ENCODE data around the gene FALEC.

FALEC gene

GRCh38 chr1:150535511-150536287 is 20.1 kb downstream of the FALEC start:
- TF ChIP-seq, protein P1, sequence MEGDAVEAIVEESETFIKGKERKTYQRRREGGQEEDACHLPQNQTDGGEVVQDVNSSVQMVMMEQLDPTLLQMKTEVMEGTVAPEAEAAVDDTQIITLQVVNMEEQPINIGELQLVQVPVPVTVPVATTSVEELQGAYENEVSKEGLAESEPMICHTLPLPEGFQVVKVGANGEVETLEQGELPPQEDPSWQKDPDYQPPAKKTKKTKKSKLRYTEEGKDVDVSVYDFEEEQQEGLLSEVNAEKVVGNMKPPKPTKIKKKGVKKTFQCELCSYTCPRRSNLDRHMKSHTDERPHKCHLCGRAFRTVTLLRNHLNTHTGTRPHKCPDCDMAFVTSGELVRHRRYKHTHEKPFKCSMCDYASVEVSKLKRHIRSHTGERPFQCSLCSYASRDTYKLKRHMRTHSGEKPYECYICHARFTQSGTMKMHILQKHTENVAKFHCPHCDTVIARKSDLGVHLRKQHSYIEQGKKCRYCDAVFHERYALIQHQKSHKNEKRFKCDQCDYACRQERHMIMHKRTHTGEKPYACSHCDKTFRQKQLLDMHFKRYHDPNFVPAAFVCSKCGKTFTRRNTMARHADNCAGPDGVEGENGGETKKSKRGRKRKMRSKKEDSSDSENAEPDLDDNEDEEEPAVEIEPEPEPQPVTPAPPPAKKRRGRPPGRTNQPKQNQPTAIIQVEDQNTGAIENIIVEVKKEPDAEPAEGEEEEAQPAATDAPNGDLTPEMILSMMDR (IDR thresholded peaks at IDR 0.05; ENCODE audit: low read depth, low read length): no peak
- no peak overlapping the region for H3K4me3 ChIP-seq (ENCODE audit: low read depth, low read length)

- TF ChIP-seq, protein P1 (IDR thresholded peaks at IDR 0.05; ENCODE audit: low read depth, low read length): no peak
- no peak overlapping the region for H3K4me3 ChIP-seq (ENCODE audit: low read depth, low read length)
Observed at GRCh38 chr1:150536836-150537731, 21.5 kb downstream of the FALEC start.

DNA sequence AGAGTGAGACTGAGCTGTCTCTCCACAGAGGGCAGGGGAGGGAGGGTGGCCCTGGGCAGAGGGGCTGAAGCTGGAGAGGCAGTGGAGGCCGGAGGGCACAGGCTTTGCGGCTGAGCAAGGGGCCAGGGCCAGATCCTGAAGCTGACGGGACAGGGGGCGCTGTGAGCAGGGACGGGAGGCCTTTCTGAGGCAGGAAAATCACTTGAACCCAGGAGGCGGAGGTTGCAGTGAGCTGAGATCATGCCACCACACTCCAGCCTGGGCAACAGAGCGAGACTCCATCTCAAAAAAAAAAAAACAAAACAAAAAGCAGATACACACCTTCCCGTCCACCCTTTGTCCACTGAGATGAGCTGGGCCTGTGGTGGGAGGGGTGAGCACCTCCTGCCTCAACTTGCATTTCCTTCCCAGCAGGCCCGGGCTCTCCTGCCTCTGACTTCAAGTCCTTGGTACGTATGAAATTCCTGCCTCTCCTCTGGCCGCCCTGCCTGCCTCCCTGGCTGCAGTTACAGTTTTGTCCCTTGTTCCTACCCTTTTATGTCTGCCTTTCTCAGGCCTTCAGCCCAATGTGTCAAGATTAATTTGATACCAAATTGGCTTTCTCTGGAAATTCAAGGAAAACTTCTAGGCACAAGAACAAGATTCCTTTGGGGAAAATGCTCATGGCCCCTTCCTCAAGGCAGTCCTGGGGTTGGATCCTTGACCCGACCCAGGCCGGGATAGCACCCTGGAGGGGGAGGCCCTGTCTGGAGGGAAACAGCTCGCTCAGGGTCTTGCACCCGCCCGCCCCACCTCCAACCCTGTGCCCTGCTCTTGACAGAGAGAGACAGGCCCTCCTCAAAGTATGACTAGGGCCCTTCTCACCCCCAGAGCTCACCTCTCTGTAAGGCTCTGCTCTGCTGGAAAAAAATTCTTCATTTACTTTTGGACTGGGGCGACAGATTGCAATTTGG is 22.5 kb downstream of the FALEC start:
- no peak overlapping the region for H3K4me3 ChIP-seq (ENCODE audit: low read depth, low read length)
- TF ChIP-seq, protein P1 (IDR thresholded peaks at IDR 0.05; ENCODE audit: low read depth, low read length): 0 out of 2 replicates have a peak, but pooled peaks have one; percentile 3

- TF ChIP-seq, protein P1 (IDR thresholded peaks at IDR 0.05; ENCODE audit: low read depth, low read length): no peak
- no peak overlapping the region for H3K4me3 ChIP-seq (ENCODE audit: low read depth, low read length)
Observed at GRCh38 chr1:150543500-150544143, 28.1 kb downstream of the FALEC start.

DNA sequence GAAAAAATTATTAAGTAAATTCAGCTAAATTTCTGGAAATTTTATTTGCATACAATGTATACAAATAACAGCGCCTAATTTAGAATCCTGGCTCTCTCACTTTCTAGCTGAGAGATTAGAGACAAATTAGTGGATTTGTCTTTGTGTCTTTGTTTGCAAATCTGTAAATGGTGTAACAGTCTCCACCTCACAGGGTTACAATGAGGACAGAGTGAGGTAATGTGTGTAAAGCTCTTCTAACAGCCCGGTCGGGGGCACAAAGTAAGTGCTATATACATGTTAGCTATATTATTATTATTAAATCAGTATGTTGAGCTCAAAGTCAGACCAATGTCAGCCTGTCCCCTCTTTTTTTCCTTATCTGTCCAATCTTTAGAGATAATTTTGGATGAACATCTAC is 28.7 kb downstream of the FALEC start:
- H3K4me3 ChIP-seq (ENCODE audit: low read depth, low read length): no peak overlapping the region
- TF ChIP-seq, protein P1 (IDR thresholded peaks at IDR 0.05; ENCODE audit: low read depth, low read length): no peak

DNA sequence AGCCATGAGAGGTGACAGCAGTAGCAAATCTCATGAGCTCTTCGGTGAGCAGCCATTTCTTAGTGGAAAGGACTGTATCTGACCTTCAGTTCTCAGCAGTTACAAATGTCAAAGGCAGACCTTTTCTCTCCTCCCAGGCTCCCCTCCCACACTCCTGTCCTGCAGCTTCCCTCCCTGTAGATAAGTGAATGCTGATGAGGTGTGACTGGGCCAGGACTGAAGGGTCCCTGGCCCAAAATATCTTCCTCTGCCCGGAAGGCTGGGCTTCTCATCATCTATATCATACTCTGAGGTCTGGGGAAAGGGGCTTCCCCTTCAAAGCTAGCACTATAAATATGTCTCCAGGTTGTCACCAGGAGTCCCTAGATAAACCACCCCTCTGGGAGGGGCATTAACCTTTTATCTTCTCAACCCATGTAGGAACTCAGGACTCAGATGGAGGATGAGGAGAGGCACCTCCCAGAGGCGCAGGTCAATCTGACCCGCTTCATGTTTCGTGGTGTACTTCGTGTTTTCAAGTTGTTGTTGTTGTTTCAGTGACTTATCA is 30.0 kb downstream of the FALEC start:
- TF ChIP-seq, protein P1 (IDR thresholded peaks at IDR 0.05; ENCODE audit: low read depth, low read length): no peak
- no peak overlapping the region for H3K4me3 ChIP-seq (ENCODE audit: low read depth, low read length)
